GM21529 (cell line): ENCODE data around the gene CRB2.

ENCODE experiments used
- ATAC-seq: cut with Tn5 transposase; IDR thresholded peaks from one replicate; pipeline ENCODE4 v1.9.1; 2021; ENCODE audit not compliant: unreplicated experiment

Gene CRB2

GRCh38 chr9:123364241-123364824, 8.3 kb downstream of the CRB2 start:
- ATAC-seq = no peak

- no peak for ATAC-seq
Measured at GRCh38 chr9:123365287-123365880, 9.4 kb downstream of the CRB2 start.

GRCh38 chr9:123365881-123366528, 10.0 kb downstream of the CRB2 start:
- no peak for ATAC-seq

GRCh38 chr9:123368023-123368422, 12.0 kb downstream of the CRB2 start:
- no peak for ATAC-seq

GRCh38 chr9:123368536-123369153, 12.6 kb downstream of the CRB2 start:
- no peak for ATAC-seq

GRCh38 chr9:123369296-123369695, 13.3 kb downstream of the CRB2 start:
- ATAC-seq = no peak

GRCh38 chr9:123370108-123370507, 14.1 kb downstream of the CRB2 start:
- ATAC-seq = no peak

- no peak for ATAC-seq
Measured at GRCh38 chr9:123370526-123371227, 14.7 kb downstream of the CRB2 start.

- ATAC-seq = no peak
Measured at GRCh38 chr9:123371228-123371584, 15.2 kb downstream of the CRB2 start.

GRCh38 chr9:123371805-123372590, 16.0 kb downstream of the CRB2 start:
- no peak for ATAC-seq

- ATAC-seq = no peak
Measured at GRCh38 chr9:123372766-123373446, 16.9 kb downstream of the CRB2 start.

- no peak for ATAC-seq
Measured at GRCh38 chr9:123373447-123373923, 17.5 kb downstream of the CRB2 start.

- no peak for ATAC-seq
Measured at GRCh38 chr9:123373946-123374345, 17.9 kb downstream of the CRB2 start.

GRCh38 chr9:123375469-123376132, 19.6 kb downstream of the CRB2 start:
- no peak for ATAC-seq

GRCh38 chr9:123376218-123377071, 20.4 kb downstream of the CRB2 start:
- no peak for ATAC-seq

- no peak for ATAC-seq
Measured at GRCh38 chr9:123377211-123377971, 21.4 kb downstream of the CRB2 start.

- no peak for ATAC-seq
Measured at GRCh38 chr9:123378025-123378424, 22.0 kb downstream of the CRB2 start.
